B cell (primary cell): ENCODE results near the gene PCP4.

ENCODE experiments used
- EZH2 ChIP-seq: IDR thresholded peaks from 2 replicates; pipeline ENCODE4 v1.6.1; 2012; ENCODE audit warnings: borderline replicate concordance, low read depth, mild to moderate bottlenecking, moderate library complexity, low read length; ENCODE audit not compliant: insufficient read depth, poor library complexity, severe bottlenecking
- TF ChIP-seq, protein P1 (sequence below): fragments of 200-600 bp; IDR thresholded peaks from one replicate; pipeline ENCODE4 v1.8.0; 2022; ENCODE audit warnings: antibody characterized with exemption, mild to moderate bottlenecking

DNA sequence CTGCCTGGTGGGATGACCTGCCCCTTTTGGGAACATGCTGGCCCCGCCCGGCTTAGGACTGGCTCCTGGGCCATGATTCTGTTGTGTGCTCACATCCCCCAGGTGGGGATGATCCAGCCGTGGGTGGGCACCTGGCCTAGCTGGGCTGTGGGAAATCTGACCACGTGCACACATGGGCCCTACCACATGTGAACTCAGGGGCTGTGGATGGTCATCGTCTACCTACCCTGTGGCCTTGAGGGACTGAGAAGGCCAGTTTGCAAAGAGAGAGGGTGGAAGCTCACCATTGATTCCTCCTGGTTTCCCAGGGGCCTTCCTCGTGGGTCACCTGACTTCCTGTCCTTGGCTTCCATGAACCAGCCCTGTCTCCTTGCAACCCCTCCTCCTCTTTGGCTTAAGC is 19.4 kb upstream of the PCP4 start:
- TF ChIP-seq, protein P1, sequence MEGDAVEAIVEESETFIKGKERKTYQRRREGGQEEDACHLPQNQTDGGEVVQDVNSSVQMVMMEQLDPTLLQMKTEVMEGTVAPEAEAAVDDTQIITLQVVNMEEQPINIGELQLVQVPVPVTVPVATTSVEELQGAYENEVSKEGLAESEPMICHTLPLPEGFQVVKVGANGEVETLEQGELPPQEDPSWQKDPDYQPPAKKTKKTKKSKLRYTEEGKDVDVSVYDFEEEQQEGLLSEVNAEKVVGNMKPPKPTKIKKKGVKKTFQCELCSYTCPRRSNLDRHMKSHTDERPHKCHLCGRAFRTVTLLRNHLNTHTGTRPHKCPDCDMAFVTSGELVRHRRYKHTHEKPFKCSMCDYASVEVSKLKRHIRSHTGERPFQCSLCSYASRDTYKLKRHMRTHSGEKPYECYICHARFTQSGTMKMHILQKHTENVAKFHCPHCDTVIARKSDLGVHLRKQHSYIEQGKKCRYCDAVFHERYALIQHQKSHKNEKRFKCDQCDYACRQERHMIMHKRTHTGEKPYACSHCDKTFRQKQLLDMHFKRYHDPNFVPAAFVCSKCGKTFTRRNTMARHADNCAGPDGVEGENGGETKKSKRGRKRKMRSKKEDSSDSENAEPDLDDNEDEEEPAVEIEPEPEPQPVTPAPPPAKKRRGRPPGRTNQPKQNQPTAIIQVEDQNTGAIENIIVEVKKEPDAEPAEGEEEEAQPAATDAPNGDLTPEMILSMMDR, result no peak
- no peak for TF ChIP-seq EZH2
